ENCODE results near the gene TOR1A.

DNA sequence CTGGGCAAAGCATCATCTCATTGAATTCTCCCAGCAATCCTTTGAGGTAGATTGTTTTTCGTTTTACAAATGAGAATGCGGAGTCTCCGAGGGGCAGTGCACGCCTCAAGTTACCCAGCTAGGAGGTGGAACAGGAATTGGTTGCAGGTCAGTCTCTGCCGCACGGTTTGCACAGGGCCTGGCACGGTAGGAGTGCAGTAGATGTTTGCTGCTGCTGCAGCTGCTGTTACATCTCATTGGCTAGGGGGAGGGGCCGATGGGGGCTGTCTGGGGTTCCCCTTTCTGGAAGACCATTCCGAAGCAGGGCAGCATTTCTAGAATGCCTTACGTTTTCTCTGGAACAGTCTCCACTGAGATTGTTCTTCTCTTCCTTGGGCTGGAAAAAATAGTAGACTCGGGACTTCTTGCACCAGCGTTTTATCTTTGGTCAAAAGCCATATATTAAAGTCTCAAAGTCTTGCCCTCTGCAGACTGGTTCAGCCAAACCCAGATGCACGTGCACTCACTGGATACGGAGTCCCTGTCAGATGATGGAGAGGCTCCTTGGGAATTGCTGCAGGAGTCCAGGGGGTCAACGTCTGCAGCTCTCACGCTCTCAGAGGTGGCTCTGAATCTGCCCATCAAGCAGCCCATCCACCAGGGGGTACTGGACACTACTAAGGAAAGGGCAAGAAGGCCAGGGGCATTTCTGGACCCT, 12.5 kb upstream of the TOR1A start:
- TF ChIP-seq POLR2AphosphoS5 (IDR thresholded peaks at IDR 0.05; ENCODE audit: insufficient read depth in 1 of 2, low read depth in 1 of 2) (no peak), POLR2A (IDR thresholded peaks at IDR 0.05) (no peak), CTCF (IDR thresholded peaks at IDR 0.05) (no peak)

Measured in vagina (tissue), 2 donors.